Measurements from ENCODE around the gene FBXW2. TPM values are rescaled to one million over a fixed set of nuclear protein-coding genes. Genes with fewer than 3 reads are reported as not detected.
A peak's percentile ranks its signal among the peaks of the same experiment; 100 is the strongest.
"Not testable (repeated sequence)": the region's sequence is repeated elsewhere in the genome, so short reads cannot be mapped to it uniquely, and the experiment has no call there.

Gene FBXW2
- total RNA-seq, 1 donor from 2014 or later: 25.7 TPM

DNA sequence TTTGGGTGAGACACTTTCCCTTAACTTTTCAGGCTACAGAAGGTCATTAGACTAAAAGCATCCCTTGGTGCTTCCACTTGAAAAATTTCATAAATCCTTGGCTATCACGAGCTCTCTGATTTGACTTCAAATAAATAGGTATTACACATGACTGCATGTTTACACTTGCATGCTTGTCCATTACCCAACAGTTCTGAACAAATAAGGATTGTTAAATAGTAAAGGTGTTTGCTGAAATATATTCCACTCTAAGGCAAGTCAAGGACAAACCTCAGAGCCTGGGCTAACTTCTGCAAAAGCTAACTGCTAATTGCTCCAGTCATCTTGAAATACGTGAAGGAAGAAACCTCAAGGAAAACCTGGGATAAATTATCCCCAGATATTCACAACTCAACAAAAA, 14.5 kb downstream of the FBXW2 start:
- no peak for DNase-seq (ENCODE audit: low read depth in 2 of 2)

DNA sequence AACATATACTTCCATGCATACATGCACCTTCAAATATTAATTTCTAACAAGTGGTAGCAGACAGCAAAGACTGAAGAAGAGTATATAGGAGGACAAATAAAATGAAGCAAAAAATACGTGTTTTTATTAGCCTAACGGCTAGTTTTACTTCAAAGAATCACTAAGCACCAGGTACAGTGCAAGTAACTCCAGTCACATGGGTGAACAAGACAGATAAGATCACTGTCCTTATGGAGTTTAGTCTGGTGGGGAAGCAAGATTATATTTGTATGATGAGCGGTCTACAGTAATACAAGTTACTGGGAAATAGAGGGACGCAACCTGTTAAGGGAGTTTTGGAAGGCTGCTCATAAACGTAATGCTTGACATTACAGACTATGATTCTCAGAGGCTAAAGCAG, 16.0 kb downstream of the FBXW2 start:
- no peak for DNase-seq (ENCODE audit: low read depth in 2 of 2)

DNA sequence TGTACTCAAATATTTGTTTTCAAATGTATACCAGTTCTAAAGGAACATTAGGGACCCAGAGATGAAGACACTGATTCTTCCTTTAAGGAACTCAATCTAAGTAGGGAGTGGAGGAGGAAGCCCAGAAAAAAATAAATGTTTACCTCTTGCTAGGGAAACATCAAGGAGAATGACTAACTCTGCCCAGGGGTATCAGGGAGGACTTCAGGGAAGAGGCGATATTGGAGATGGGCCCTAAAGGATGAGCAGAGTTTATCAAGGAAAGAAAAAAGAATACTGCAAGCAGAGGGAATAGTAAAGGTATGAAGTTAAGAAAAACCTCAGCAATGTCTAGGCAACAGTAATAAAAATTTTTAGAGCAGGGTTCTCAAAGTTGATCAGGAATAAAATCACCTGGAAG, 16.4 kb downstream of the FBXW2 start:
- no peak for DNase-seq (ENCODE audit: low read depth in 2 of 2)

DNA sequence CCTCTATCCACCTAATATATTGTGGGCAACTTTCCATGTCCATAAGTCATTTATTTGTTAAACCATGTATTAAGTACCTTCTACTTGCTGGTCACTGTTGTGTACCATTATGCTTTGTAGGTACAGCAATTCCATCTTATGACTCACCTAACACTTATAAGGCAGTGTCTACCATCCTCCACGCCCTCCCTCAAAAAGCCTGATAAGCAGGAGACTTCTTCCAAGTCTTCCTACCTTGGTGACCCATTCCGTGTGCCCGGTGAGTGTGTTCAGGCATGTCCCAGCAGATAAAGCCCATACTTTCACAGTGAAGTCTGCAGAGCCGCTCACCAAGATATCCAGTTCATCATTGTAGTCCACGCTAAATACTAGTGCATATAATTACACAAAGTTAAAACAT, 17.4 kb downstream of the FBXW2 start:
- no peak for DNase-seq (ENCODE audit: low read depth in 2 of 2)

DNA sequence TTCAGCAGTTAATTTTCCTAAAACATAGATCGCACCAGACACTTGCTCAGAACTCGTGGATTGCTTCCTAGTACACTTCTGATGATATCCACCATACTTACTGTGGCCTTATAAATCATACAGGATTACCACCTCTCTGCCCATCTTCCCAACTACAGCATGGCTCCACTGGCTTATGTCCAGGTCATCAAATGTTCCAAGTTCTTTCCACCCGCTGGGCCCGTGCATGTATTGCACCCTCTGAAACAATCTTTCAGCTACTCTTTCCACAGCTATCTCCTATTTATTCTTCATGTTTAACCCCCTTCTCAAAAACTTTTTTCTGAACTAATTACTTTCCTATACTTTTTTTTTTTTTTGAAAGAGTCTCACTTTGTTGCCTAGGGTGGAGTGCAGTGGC, 18.5 kb downstream of the FBXW2 start:
- DNase-seq (ENCODE audit: low read depth in 2 of 2): no peak

DNA sequence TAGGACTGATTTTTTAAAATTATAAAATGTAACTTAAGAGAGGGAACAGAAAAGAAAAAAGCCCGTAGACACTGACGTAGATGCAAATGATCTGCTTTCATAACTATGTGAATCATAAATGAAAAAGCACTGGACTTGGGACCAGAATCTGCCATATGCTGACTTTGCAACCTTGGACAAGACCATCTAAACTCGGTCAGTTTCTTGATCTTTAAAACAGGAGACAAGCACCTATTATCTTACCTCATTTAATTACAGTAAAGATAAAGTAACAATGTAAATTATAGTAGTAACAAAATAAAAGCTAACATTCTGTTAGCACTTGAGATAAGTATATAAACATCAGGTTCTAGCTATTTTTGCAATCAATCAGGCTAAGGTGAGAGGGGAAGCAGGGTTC, 20.0 kb downstream of the FBXW2 start:
- DNase-seq (ENCODE audit: low read depth in 2 of 2): no peak

DNA sequence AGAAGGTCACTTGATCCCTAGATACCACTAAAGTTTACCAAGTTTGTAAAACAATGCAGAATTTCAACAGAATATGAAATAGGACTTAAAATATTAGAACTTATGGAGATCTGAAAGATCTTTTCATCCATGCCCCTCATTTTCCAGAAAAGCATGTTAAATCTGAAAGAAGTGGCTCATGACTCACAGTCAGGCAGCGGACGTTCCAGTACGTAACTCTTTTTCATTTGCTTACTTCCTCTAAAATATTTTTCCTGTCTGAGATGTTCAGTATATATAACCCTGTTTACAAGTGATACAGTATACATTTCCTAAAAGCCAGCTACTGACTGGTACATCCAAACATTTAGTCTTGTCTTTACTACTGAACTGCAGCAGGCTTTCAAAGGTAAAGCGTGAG, 22.3 kb downstream of the FBXW2 start:
- no peak for DNase-seq (ENCODE audit: low read depth in 2 of 2)

DNA sequence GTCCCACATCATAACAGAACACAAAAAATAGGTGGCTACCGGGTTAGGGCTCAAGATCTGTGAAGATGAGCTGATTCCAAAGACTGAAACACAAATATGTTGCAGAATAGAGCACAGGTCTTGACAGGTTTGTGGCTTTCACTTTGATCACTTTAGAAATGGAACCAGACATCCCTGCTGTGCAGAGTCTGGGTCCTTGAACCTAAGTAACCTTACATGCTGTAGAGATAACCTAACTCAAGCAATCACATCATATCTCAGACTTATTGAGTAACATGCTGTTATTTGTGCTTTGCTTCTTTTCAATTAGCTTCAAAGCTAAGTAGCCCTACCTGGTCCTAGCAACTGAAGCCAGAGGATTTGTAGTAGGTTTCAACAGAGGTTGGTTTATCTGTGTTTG, 24.3 kb downstream of the FBXW2 start:
- no peak for DNase-seq (ENCODE audit: low read depth in 2 of 2)

DNA sequence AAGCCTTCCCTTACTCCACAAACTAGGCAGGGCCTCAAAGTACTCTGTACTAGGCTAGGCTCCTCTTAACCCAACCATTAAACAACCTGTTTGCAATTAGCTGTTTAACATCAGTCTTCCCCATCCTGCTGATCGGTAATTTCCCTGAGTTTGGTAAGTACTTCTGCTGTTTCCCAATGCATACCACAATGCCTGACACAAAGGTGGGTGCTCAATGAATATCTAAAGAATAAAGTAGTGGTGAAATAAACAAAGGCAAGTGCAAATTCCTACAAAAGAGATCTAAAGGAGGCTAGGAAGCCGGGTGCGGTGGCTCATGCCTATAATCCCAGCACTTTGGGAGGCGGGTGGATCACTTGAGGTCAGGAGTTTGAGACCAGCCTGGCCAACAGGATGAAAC, 25.0 kb downstream of the FBXW2 start:
- no peak for DNase-seq (ENCODE audit: low read depth in 2 of 2)

DNA sequence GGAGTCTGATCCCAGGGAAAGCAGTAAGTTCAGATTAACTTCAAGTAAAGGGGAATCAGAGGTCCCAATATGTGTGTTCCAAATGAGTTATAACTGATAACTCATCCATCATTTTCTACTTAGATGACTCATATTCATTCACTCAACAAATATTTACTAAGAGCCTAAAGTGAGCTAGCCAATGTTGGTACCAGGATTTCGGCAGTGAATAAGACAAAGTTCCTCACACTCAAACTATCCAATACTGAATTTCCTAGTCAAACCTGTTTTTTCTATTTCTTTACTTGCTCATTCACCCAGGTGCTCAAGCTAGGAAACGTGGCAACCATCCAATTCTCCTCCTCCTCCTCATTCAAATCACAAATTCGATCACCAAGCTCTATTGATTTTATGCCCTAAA, 25.8 kb downstream of the FBXW2 start:
- no peak for DNase-seq (ENCODE audit: low read depth in 2 of 2)

DNA sequence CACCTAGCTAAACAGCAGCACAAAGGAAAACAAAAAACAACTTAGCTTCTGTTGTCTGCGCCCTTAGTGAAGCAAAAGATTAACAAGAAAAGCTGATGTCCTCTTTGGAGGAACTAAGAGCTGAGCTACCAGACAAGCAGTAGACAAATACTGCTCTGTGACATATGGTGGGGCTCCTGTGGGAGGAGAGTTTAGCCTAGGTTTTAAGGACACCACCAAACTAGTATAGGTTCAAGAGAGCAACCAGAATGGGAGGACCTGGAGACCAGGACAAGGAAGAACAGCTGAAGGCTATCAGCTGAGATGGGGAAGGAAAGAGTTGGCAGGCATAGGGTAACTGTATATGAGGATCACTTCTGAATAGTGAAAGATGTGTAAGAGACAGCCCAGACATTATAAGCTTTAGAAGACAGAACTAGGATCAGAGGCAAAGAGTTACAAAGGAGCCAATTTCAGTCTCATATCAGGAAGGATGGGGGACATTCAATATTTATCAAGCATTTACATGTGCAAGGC, 27.2 kb downstream of the FBXW2 start:
- DNase-seq (ENCODE audit: low read depth in 2 of 2): no peak

DNA sequence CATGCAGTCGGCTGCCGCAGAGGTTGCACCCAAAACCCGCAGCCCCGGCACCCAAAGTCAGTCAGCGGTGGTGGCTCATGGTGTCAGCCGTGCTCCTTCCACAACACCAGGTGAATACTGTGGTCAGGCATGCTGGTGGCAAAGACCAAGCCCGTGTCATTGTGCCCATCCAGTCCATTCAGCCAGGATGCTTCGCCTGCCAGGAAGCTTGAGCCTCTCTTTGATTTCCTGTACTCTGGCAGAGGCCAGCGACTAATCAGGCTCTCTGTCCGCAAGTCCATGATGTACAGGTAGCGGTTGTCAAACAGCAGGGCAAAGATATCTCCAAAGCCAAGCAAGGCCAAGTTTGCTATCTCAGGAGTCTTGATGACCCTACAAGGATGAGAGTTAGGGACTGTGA, 28.7 kb downstream of the FBXW2 start:
- no peak for DNase-seq (ENCODE audit: low read depth in 2 of 2)

DNA sequence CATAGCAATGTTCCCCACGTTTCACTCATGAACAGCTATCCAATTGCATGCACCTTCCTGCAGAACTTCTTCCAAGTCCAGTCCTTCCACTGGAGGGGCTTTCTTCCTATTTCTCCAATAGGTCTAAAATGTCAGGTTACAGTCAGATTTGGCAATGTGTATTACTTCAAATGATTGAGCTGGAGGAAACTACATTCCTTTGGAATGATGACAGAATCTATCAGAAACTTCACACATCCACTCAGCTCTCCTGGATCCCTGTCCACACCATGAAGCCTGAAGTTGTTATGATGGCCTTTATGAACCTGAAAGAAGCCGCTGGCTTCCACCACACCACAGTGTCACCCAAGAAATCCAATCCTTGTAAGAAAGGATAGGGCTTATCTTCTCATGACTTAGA, 32.2 kb downstream of the FBXW2 start:
- DNase-seq (ENCODE audit: low read depth in 2 of 2): no peak

DNA sequence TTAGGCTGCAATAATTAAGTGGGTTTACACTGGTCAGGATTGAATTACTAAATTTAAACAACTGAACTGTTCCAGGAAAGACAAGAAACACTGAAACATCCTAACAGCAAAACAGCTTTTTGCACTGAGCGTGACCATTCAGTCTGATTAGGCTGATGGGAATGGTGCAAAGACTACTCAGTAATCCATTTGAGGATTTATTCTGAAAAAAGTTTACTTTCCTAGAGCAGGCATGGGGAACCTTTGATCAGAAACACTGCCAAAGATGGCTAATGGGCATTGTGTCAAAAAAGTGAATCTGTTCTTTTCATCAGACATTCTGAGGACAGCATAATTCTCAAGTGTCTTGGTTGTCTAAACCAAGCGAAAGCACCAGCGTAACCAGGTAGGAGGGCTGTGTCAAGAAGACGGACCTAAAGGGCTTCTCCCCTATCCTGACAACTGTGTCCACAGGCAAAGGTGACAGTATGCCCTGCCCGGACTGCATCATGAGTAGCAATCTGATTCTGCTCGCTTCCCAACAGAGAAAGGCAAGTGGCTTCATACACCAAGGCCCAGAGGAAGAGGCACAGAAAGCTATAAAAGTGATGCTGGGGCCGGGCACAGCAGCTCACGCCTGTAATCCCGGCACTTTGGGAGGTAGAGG, 33.3 kb downstream of the FBXW2 start:
- DNase-seq (ENCODE audit: low read depth in 2 of 2): no peak

DNA sequence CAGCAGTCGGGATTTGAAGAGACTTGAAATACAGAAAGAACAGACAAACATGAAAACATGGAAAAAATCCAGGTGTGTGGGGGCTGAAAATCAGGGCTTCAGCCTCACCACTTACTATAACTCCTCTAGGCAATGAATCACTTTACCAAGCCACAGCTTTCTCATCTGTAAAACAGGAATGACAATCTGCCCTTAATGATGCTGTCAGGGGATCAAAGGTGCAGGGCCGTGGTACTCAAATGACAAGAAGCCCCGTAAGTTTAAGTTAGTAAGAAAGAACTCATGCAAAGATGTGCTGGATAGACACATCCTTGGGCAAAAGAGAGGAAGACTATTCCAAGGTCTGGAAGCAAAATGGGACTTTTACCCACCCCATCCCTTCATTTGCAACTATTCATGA, 34.7 kb downstream of the FBXW2 start:
- no peak for DNase-seq (ENCODE audit: low read depth in 2 of 2)

DNA sequence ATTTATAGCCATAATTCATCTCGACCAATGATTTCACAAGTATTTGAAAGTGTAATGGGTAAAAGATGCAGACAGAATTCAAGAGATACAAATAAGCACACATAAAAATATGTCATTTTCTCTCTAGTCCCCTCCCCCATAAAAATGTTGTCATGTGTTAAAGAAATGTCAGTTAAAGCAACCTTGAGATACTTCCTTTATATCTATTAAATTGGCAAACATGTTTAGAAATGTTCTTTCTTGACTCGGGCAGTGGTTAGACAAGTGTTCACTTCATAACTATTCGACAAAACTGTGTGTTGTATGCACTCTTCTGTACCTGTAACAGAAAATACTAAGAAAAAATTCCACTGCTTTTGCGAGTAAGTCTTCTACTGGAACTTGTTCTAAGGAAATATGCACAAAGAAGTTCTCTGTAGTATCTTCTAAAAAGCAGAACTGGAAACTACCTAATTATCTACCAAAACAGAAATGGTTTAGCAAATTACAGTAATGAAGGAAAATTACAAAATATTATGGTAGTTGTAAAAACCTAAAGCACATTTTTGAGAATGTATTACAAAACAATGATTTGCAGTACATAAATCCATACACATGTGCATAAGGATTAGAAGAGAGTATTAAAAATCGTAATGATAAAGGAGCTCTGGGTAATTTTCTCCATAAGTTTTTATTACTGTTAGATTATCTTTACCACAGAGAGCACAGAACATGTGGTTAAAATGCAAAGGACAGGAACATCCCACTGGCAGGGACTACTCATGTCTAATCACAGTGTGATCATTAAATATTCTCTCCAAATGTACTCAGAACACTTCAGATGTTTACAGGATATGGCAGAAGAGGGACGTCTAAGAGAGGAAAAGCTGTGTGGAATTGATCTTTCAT, 35.9 kb downstream of the FBXW2 start:
- DNase-seq (ENCODE audit: low read depth in 2 of 2): no peak

DNA sequence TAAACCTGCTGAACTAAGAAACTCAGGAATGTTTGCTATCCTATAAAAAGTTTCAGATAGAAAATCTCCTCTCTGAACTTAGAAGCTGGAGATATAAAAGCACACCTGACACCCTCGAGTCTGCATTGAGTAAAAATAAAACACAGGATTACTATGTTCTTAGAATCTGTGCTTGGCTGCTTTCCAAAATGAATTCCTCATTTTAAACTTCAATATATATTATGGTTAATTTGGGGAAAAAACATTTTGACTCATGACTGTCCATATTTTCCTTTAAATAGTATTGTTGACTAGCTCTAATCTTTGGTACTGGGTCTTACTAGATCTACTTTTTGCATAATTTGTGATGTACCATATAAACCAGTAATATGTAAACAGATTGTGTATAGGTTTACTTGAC, 36.7 kb downstream of the FBXW2 start:
- no peak for DNase-seq (ENCODE audit: low read depth in 2 of 2)

DNA sequence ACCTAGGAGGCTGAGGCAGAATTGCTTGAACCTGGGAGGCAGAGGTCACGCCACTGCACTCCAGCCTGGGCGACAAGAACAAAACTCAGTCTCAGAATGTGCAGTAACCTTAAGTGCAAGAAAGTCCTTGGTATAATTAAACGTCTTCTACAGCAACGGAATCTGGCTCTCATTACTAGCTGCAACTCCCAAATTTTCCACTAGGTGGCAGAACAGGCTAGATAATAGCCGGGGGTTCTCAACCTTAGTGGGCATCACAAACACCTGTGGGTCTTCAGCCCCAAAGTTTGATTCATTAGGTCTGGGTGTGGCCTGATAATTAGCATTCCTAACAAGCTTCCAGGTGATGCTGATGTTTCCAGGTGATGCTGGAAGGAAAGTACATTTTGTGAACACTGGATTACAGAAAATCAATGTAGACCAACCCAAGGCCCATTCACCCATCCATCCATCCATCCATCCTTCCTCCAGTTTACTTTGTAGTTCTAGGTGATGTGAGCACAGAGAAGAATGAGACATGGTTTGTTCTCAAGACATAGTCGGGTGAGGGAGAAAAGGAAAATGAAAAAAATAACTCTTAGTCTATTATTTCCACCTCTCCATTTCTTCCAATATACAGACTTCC, 37.3 kb downstream of the FBXW2 start:
- DNase-seq (ENCODE audit: low read depth in 2 of 2): peak; percentile 29 to 56

DNA sequence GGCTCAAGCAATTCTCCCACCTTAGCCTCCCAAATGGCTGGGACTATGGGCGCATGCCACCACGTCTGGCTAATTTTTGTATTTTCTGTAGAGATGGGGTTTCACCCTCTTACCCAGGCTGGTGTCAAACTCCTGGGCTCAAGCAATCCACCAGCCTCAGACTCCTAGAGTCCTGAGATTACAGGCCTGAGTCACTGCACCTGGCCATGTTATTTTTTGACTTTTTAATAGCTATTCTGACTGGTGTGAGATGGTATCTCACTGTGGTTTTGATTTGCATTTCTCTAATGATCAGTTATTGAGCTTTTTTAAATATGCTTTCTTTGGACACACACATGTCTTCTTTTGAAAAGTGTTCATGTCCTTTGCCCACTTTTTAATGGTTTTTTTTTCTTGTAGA, 38.2 kb downstream of the FBXW2 start:
- no peak for DNase-seq (ENCODE audit: low read depth in 2 of 2)

DNA sequence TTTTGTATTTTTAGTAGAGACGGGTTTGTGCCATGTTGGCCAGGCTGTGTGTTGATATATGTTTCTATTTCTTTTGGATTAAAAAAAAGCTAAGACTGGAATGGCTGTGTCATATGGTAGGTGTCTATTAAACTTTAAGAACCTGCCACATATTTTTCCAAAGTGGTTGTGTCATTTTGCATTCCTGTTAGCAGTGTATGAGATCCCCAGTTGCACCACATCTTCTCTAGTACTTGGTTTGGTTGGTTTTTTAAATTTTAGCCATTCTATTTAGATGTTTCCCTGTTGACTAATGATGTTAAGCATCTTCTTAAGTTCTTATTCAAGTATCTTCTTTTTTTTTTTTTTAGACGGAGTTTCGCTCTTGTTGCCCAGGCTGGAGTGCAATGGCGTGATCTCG, 42.8 kb downstream of the FBXW2 start:
- DNase-seq (ENCODE audit: low read depth in 2 of 2): no peak

DNA sequence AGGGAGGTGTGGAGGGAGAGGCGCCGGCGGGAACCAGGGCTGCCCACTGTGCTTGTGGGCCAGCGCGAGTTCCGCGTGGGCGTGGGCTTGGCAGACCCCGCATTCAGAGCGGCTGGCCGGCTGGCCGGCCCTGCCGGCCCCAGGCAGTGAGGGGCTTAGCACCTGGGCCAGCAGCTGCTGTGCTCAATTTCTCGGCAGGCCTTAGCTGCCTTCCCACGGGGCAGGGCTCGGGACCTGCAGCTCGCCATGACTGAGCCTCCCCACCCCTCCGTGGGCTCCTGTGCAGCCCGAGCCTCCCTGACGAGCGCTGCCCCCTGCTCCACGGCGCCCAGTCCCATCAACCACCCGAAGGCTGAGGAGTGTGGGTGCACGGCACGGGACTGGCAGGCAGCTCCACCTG, 46.9 kb downstream of the FBXW2 start:
- not testable (repeated sequence) for DNase-seq (ENCODE audit: low read depth in 2 of 2)

DNA sequence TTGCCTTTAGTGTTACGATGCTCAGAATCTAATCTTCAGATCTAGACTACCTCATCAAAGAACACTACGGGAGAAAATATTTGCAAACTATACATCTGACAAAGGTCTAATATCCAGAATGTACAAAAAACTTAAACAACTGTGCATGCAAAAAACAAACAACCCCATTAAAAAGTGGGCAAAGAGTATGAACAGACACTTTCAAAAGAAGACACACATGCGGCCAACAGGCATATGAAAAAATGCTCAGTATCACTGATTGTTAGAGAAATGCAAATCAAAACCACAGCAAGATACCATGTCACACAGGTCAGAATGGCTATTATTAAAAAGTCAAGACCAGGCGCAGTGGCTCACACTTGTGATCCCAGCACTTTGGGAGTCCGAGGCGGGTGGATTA, 47.9 kb downstream of the FBXW2 start:
- no peak for DNase-seq (ENCODE audit: low read depth in 2 of 2)

Data from dermis microvascular lymphatic vessel endothelial cell (primary cell).